22Rv1 (cell line): Measurements from ENCODE around the gene FRMD1.

ENCODE experiments used
- ZFX ChIP-seq: fragments of 450-650 bp; IDR thresholded peaks from 2 replicates; pipeline ENCODE4 v1.6.1; 2017; ENCODE audit warnings: antibody characterized with exemption, borderline replicate concordance
- TF ChIP-seq, protein P1 (sequence below): fragments of 450-650 bp; IDR thresholded peaks from 2 replicates; pipeline ENCODE4 v1.5.1; 2017; ENCODE audit warnings: mild to moderate bottlenecking

DNA sequence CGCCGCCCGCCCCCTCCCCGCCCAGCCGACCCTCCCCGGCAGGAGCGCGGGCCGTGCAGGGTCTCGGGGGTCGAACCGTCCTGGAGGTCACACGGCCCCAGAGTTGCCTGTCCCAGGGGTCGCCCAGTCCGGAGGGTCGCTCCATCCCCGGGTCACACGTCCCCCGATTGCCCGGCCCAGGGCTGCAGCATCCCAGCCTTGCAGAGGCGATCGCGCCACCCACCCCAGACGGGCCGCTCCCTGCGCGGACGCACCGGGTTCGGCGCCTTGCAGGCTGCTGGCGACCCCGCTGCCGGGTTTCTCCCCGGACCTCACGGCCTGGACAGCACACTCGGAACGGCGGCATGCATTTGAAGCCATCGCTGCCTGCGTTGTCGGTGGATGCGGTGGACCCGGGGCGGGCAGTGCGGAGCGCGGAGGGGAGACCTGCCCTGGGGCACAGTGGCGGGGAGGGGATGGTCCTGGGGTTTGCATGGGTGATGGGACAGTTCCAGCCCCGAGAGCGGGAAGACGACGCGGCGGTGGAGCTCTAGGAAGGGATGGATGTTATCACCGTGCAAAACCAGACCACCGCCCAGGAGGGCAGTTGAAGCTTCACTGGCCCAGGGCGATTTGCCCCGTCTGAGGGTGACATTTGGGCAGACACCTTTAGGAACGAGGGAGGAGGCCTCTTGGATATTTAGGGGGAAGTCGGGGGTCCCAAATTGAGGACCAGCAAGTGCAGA lies 22.7 kb upstream of the FRMD1 start:
- TF ChIP-seq, protein P1, sequence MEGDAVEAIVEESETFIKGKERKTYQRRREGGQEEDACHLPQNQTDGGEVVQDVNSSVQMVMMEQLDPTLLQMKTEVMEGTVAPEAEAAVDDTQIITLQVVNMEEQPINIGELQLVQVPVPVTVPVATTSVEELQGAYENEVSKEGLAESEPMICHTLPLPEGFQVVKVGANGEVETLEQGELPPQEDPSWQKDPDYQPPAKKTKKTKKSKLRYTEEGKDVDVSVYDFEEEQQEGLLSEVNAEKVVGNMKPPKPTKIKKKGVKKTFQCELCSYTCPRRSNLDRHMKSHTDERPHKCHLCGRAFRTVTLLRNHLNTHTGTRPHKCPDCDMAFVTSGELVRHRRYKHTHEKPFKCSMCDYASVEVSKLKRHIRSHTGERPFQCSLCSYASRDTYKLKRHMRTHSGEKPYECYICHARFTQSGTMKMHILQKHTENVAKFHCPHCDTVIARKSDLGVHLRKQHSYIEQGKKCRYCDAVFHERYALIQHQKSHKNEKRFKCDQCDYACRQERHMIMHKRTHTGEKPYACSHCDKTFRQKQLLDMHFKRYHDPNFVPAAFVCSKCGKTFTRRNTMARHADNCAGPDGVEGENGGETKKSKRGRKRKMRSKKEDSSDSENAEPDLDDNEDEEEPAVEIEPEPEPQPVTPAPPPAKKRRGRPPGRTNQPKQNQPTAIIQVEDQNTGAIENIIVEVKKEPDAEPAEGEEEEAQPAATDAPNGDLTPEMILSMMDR = no peak
- no peak for TF ChIP-seq ZFX
